ENCODE results near the gene ELOVL2. TPM values are rescaled to one million over a fixed set of nuclear protein-coding genes. Genes with fewer than 3 reads are reported as not detected.

Gene ELOVL2
- total and polyA plus RNA-seq, 10 of the 15 experiments (the other 5 are each of a cell fraction or from before 2014, with no cell fraction given): 0.01 to 0.03 TPM; not detected in 8

- H3K4me1 ChIP-seq (ENCODE audit: control insufficient read depth, insufficient read depth, low read length): peaks cover 8% of the 10 kb centered on the region
- TF ChIP-seq, protein P1, sequence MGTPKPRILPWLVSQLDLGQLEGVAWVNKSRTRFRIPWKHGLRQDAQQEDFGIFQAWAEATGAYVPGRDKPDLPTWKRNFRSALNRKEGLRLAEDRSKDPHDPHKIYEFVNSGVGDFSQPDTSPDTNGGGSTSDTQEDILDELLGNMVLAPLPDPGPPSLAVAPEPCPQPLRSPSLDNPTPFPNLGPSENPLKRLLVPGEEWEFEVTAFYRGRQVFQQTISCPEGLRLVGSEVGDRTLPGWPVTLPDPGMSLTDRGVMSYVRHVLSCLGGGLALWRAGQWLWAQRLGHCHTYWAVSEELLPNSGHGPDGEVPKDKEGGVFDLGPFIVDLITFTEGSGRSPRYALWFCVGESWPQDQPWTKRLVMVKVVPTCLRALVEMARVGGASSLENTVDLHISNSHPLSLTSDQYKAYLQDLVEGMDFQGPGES (IDR thresholded peaks at IDR 0.05): no peak
- TF ChIP-seq, protein P2, sequence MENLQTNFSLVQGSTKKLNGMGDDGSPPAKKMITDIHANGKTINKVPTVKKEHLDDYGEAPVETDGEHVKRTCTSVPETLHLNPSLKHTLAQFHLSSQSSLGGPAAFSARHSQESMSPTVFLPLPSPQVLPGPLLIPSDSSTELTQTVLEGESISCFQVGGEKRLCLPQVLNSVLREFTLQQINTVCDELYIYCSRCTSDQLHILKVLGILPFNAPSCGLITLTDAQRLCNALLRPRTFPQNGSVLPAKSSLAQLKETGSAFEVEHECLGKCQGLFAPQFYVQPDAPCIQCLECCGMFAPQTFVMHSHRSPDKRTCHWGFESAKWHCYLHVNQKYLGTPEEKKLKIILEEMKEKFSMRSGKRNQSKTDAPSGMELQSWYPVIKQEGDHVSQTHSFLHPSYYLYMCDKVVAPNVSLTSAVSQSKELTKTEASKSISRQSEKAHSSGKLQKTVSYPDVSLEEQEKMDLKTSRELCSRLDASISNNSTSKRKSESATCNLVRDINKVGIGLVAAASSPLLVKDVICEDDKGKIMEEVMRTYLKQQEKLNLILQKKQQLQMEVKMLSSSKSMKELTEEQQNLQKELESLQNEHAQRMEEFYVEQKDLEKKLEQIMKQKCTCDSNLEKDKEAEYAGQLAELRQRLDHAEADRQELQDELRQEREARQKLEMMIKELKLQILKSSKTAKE (IDR thresholded peaks at IDR 0.05; ENCODE audit: low read depth, poor library complexity, severe bottlenecking): no peak
- TF ChIP-seq MXI1 (IDR thresholded peaks at IDR 0.05; ENCODE audit: low read depth, low read length) (no peak), NRF1 (conservative IDR thresholded peaks at IDR 0.05; ENCODE audit: low read depth, low read length) (no peak), MAX (IDR thresholded peaks at IDR 0.05; ENCODE audit: low read depth, low read length) (no peak), ESRRA (IDR thresholded peaks at IDR 0.05; ENCODE audit: low read length) (no peak)
- ChIA-PET POLR2A (interaction anchor here (0.6 kb wide), 1 partner anchor 116 kb away, joined by 3 read pairs; no protein-coding TSS in a partner anchor), SMC1A (ENCODE audit: uncharacterized antibody, unreplicated experiment) (no interaction called here), RAD21 (ENCODE audit: unreplicated experiment) (no interaction called here), CTCF (interaction anchor here (1.3 to 3.1 kb wide), 2 partner anchors 44 to 73 kb away, joined by 3 to 8 read pairs; no protein-coding TSS in a partner anchor)
- no peak overlapping the region for H3K4me3 ChIP-seq
- no peaks in the 10 kb centered on the region for H4K20me1 ChIP-seq (ENCODE audit: control insufficient read depth, insufficient read depth)
- no peaks in the 10 kb centered on the region for H3K36me3 ChIP-seq (ENCODE audit: control insufficient read depth in 2 of 2, insufficient read depth in 2 of 2, low read length in 1 of 2)
- intact Hi-C loops (cut with micrococcal nuclease; ENCODE audit: unreplicated experiment): no loop called here
- 10% methylated on average over 3 of the region's 3 CpGs for WGBS (ENCODE audit: insufficient coverage, insufficient replicate concordance, low lambda C conversion rate, missing lambda C conversion rate)
- no peak overlapping the region for H3K9ac ChIP-seq (ENCODE audit: control insufficient read depth, insufficient read depth, low read length)
- no peak for DNase-seq (ENCODE audit: low read depth, low spot score)
- FAIRE-seq: no peak
- no peak for ATAC-seq
- BruUV-seq (replicated peaks): no TSS peak
- H3K79me2 ChIP-seq (ENCODE audit: control insufficient read depth, insufficient read depth, low read length): no peaks in the 10 kb centered on the region
- no peak overlapping the region for H3K27ac ChIP-seq (ENCODE audit: control insufficient read depth, insufficient read depth)
- H2AFZ ChIP-seq (ENCODE audit: control insufficient read depth, low read depth, low read length): no peak overlapping the region
- H3K4me2 ChIP-seq (ENCODE audit: control insufficient read depth, insufficient read depth): no peak overlapping the region
- H3K9me3 ChIP-seq (replicated peaks; ENCODE audit: control insufficient read depth, insufficient read depth, low read length): no peaks in the 10 kb centered on the region
- in situ Hi-C loops (cut with MboI): no loop called here
- H3K27me3 ChIP-seq (replicated peaks in 1 of 2; ENCODE audit: control insufficient read depth in 2 of 2, insufficient read depth in 2 of 2, low read length in 1 of 2): peaks cover 2 to 10% of the 10 kb centered on the region in 2 experiments; a peak in 3 of 4 replicates
Measured at GRCh38 chr6:11025130-11025529, 19.0 kb downstream of the ELOVL2 start.

Measured in GM12878 (cell line).